D721Med (cell line): ENCODE results near the gene AGRN.

Experiments
- DNase-seq: peaks from one replicate; pipeline ENCODE4 v3.0.0; 2011; ENCODE audit warnings: low spot score; ENCODE audit not compliant: insufficient read length
- FAIRE-seq: peaks from 2 replicates; lab custom pipeline; 2011; peaks lifted over from hg19 to GRCh38; lab: Jason Lieb, UNC
- TF ChIP-seq, protein P1 (sequence below): IDR thresholded peaks from 2 replicates; pipeline ENCODE4 v1.5.1; 2012; ENCODE audit warnings: mild to moderate bottlenecking, control low read depth; ENCODE audit not compliant: insufficient read depth; ENCODE audit errors: missing control alignments

Gene AGRN

DNA sequence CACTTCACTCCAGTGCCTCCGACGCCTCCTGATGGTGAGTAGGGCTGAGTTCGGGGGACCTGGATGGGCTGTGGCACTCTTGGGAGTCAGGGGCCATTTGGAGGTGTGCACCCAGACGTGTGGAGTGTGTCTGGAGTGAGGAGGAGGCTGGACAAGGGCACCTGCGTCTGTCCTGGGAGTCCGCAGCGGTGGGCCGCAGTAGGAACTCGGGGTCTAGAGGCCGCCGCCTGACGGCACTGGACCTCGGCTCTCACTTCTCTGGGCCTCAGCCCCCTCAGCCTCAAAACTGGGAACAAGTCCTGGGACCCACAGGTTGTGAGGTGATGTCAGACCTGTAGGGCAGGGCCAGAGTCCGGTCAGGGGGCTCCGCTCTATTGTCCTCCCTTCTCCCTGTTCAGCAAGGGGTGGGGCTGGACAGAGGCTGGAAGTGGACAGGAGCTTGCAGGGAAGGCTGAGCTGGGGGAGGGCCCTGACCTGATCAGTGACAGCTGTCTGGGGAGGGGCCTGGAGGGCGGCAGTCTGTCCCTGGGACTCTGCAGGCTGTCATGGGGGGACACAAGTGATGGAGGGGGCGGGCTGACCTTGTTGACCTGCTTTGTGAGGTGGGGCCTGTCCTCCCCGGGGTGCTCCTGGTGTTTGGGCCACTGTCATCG is 15.5 kb downstream of the AGRN start:
- FAIRE-seq (no peak), DNase-seq (no peak)
- TF ChIP-seq, protein P1, sequence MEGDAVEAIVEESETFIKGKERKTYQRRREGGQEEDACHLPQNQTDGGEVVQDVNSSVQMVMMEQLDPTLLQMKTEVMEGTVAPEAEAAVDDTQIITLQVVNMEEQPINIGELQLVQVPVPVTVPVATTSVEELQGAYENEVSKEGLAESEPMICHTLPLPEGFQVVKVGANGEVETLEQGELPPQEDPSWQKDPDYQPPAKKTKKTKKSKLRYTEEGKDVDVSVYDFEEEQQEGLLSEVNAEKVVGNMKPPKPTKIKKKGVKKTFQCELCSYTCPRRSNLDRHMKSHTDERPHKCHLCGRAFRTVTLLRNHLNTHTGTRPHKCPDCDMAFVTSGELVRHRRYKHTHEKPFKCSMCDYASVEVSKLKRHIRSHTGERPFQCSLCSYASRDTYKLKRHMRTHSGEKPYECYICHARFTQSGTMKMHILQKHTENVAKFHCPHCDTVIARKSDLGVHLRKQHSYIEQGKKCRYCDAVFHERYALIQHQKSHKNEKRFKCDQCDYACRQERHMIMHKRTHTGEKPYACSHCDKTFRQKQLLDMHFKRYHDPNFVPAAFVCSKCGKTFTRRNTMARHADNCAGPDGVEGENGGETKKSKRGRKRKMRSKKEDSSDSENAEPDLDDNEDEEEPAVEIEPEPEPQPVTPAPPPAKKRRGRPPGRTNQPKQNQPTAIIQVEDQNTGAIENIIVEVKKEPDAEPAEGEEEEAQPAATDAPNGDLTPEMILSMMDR = no peak

DNA sequence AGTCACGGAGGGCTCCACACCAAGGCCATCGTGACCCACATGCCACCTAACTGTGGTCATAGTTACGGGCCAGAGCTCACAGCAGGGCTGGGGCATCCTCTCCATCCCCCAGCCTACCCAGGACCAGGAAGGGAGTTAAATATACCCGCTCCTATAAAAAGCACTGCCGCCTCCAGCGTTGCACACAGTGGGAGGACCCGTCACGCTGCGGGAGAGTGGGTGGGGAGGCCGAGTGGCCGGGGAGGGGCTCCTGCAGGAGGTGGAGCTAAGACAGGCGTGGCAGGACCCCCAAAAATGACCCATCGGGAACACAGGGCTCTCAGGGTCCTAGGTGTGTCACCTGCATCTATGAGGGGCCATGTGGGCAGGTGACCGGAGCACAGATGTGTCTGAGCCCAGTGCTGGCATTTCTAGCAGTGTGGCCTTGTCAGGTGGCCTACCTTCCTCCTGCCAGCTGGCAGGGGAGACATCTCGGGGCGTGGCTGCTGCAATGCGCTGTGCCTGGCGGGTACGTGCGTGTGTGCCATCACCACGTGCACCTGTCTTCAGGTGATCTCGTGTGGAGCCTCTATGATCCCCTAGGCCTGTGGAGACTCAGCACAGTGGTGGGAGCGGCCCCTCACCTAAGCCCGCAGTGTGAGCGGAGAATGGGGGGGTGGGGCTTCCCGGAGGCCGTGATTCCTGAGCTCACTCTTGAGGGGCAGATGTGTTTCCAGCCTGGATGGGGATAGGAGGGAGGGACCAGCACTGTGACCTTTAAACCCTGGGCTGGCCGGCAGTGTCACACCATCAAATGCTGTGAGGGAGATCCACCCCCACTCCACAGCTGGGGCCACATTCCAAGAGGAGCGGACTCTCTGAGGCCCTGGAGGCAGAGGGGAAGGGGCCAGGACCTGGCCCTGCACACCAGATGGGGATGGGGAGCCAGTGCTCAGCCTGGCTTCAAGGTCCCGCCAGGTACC is 17.7 kb downstream of the AGRN start:
- DNase-seq (no peak), FAIRE-seq (no peak)
- TF ChIP-seq, protein P1 = no peak

DNA sequence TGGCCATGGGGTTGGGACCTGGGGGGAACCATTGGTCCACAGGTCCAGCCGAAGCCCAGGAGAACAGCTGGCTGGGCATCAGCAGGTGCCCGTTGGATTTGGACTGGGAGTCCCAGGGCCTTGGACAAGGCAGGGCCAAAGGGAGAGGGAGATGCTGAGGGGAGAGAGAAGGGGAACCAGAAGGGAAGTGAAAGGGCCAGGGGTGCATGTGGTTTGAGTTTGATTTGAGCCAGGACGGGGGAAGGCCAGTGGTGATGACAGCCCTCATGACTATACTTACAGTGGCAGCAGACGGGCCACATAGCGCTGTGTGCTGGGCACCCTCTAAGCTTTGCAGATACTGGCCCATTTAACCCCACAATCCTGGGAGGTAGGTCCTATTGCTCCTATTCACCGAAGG is 18.8 kb downstream of the AGRN start:
- TF ChIP-seq, protein P1 = no peak
- DNase-seq (no peak), FAIRE-seq (no peak)

DNA sequence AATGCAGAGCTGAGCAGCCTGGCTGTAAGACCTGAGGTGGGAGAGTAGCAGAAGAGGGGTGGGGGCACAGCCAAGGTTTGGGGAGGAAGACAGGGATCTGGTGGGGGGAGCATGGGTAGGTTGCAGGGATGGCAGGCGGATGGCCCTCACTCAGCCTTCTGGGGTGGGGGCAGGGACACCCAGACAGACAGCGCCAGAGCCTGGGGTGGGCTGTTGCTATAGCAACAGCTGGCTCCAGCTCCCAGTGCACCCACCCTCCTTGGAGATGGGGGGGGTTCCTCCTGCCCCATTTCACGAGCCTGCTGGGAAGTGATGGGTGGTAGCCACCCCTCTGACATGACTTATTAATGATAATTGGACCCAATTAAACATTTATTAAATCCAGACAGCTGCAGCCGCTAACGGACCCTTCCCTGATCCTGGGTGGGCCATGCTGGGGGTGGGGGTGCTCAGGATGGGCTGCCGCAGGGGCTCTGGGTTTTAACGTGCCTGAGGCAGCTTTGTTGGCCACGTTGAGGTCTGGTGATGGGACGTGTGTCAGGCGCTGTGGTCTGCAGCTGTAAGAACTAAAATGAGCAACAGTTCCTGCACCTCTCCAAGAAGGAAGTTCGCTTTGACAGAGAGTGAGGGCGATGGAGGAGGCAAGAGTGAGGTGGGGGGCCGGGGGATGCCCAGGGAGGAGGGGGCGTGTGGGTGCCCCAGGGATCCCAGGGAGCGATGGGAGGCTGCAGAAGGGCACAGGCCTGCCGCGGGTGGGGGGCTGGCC is 19.4 kb downstream of the AGRN start:
- DNase-seq (no peak), FAIRE-seq (no peak)
- TF ChIP-seq, protein P1 = no peak

DNA sequence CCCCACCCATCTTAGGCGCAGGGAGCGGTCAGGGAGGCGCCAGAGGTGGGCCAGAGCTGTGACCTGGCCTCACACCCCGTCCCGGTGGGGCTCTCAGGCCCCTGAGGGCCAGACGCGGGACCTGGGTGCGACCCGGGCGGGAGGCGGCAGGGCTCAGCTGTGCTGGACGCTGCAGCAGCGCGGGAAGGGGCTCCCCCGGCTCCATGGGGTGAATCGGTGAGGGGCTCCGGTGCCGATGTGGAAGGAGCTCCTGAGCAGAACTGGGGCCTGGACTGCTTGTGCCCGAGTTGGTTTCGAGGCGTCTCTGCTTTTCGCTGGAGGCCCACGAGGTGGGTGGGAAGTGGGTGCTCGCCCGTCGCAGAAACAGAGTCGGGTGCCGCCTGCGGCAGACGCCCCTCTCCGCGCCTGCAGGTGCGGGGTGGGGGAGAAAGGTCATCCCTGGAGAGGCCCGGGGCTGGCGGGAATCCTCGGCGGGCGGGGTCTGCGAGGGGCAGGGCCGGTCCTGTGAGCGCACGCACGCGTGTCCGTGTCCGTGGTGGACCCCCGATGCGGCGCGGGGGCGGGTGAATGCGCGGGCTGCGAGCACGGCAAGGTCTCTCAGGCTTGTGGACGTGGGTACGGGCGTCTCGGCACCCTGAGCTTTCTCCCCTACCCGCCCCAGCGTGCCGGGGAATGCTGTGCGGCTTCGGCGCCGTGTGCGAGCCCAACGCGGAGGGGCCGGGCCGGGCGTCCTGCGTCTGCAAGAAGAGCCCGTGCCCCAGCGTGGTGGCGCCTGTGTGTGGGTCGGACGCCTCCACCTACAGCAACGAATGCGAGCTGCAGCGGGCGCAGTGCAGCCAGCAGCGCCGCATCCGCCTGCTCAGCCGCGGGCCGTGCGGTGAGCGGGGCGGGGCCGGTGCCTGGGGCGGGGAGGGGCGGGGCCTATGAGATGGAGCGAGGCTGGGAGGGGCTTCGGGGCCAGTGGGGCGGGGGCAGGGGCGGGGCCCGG is 20.4 kb downstream of the AGRN start:
- TF ChIP-seq, protein P1 = no peak

DNA sequence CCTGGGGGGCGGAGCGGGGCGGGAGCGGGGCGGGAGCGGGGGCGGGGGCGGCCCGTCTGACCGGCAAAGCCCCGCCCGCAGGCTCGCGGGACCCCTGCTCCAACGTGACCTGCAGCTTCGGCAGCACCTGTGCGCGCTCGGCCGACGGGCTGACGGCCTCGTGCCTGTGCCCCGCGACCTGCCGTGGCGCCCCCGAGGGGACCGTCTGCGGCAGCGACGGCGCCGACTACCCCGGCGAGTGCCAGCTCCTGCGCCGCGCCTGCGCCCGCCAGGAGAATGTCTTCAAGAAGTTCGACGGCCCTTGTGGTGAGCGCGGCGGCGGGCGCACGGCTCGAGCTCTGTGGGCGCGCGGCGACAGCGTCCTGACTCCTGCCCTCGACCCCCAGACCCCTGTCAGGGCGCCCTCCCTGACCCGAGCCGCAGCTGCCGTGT is 21.2 kb downstream of the AGRN start:
- FAIRE-seq = no peak
- DNase-seq = no peak
- TF ChIP-seq, protein P1 = no peak

More for the DNA sequence above, 20.4 kb downstream of the AGRN start:
- peak; percentile 71 for DNase-seq
- FAIRE-seq = no peak
